Memory B cell (primary cell): ENCODE measurements around the gene ATIC.

Experiments used
- ATAC-seq: fragments of 150-1000 bp; cut with Tn5 transposase; 2 replicates; pipeline ENCODE4 v1.10.0; 2021; ENCODE audit warnings: low read depth, mild to moderate bottlenecking, moderate library complexity
- DNase-seq, 2 donors: peaks; one replicate each; pipeline ENCODE4 v3.0.0; 2022; ENCODE audit warnings: low spot score in 2 of 2
- H3K27ac Mint-ChIP-seq: one replicate; pipeline ENCODE4 v1.8.0; 2022; ENCODE audit warnings: mild to moderate bottlenecking, moderate library complexity, mixed read lengths
- H3K27me3 Mint-ChIP-seq: one replicate; pipeline ENCODE4 v1.8.0; 2022; ENCODE audit warnings: mixed read lengths
- H3K36me3 Mint-ChIP-seq: one replicate; pipeline ENCODE4 v1.8.0; 2022; ENCODE audit warnings: mild to moderate bottlenecking, mixed read lengths
- H3K4me1 Mint-ChIP-seq: one replicate; pipeline ENCODE4 v1.8.0; 2022; ENCODE audit warnings: mixed read lengths
- H3K4me3 Mint-ChIP-seq: one replicate; pipeline ENCODE4 v1.8.0; 2022; ENCODE audit warnings: mild to moderate bottlenecking, moderate library complexity, mixed read lengths
- H3K9me3 Mint-ChIP-seq: one replicate; pipeline ENCODE4 v1.8.0; 2022; ENCODE audit warnings: mixed read lengths

Gene ATIC

GRCh38 chr2:215399067-215399716 is 87.3 kb downstream of the ATIC start:
- DNase-seq (no peak), ATAC-seq (no peak)
- H3K36me3 Mint-ChIP-seq, result no peaks in the 10 kb centered on the region
- H3K4me1 Mint-ChIP-seq, result no peaks in the 10 kb centered on the region
- no peak overlapping the region for H3K27ac Mint-ChIP-seq
- no peaks in the 10 kb centered on the region for H3K9me3 Mint-ChIP-seq
- H3K27me3 Mint-ChIP-seq, result peaks cover 2% of the 10 kb centered on the region
- no peak overlapping the region for H3K4me3 Mint-ChIP-seq
